Liver (tissue), 3 donors: ENCODE data around the gene ANKRD11.

Source experiments
- SP1 ChIP-seq: IDR thresholded peaks from 2 replicates; pipeline ENCODE4 v1.6.1; 2018; ENCODE audit warnings: antibody characterized with exemption, mild to moderate bottlenecking
- TAF1 ChIP-seq: conservative IDR thresholded peaks from 2 replicates; pipeline ENCODE4 v1.6.1; 2016; ENCODE audit warnings: antibody characterized with exemption, mild to moderate bottlenecking
- TF ChIP-seq, protein P1 (sequence below): fragments of 150-350 bp; IDR thresholded peaks from 2 replicates; pipeline ENCODE4 v1.5.1; 2017; ENCODE audit warnings: improper control_type of control experiment, low read depth, low read length; ENCODE audit not compliant: missing input control
- donor health status: healthy.
- donor health status: healthy.

DNA sequence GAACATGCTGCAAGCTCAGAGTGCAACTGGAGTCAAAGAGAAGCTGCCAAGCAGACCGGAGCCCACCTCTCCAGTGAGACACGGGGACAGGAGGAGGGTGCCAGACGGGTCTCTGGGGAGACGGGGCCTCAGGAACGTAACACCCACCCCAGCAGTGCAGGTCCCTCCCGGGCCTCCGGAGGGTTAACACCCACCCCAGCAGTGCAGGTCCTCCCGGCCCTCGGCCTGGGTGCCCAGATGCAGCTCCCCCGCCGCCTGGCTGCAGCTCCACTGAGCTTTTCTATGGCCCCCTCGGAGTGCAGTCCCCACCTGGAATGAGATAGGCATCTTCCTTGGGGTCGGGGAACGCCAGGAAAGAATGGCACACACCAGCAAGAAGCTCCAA is 182.9 kb downstream of the ANKRD11 start:
- TF ChIP-seq, protein P1, sequence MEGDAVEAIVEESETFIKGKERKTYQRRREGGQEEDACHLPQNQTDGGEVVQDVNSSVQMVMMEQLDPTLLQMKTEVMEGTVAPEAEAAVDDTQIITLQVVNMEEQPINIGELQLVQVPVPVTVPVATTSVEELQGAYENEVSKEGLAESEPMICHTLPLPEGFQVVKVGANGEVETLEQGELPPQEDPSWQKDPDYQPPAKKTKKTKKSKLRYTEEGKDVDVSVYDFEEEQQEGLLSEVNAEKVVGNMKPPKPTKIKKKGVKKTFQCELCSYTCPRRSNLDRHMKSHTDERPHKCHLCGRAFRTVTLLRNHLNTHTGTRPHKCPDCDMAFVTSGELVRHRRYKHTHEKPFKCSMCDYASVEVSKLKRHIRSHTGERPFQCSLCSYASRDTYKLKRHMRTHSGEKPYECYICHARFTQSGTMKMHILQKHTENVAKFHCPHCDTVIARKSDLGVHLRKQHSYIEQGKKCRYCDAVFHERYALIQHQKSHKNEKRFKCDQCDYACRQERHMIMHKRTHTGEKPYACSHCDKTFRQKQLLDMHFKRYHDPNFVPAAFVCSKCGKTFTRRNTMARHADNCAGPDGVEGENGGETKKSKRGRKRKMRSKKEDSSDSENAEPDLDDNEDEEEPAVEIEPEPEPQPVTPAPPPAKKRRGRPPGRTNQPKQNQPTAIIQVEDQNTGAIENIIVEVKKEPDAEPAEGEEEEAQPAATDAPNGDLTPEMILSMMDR, result no peak
- no peak for TF ChIP-seq SP1
- TF ChIP-seq TAF1, result no peak
